HK-2 (cell line): ENCODE results near the gene RFC2.
"Not testable (repeated sequence)": the region's sequence is repeated elsewhere in the genome, so short reads cannot be mapped to it uniquely, and the experiment has no call there.

Source experiments
- DNase-seq: peaks from one replicate; pipeline ENCODE4 v3.0.0-alpha.2; 2018; ENCODE audit not compliant: unreplicated experiment

RFC2 gene

GRCh38 chr7:74217455-74218342, 36.5 kb downstream of the RFC2 start:
- DNase-seq = no peak

GRCh38 chr7:74216361-74216761, 37.8 kb downstream of the RFC2 start:
- no peak for DNase-seq

- DNase-seq = no peak
These were observed 38.3 kb downstream of the RFC2 start for GRCh38 chr7:74215921-74216320.

GRCh38 chr7:74214816-74215630, 39.2 kb downstream of the RFC2 start:
- DNase-seq = no peak

GRCh38 chr7:74212661-74213060, 41.5 kb downstream of the RFC2 start:
- no peak for DNase-seq

GRCh38 chr7:74208241-74208640, 46.0 kb downstream of the RFC2 start:
- DNase-seq = not testable (repeated sequence)

- DNase-seq = no peak
These were observed 46.6 kb downstream of the RFC2 start for GRCh38 chr7:74207586-74207985.

- peak; percentile 93 for DNase-seq
These were observed 47.5 kb downstream of the RFC2 start for GRCh38 chr7:74206589-74207120.

- DNase-seq = not testable (repeated sequence)
These were observed 48.1 kb downstream of the RFC2 start for GRCh38 chr7:74206052-74206451.

GRCh38 chr7:74203956-74204618, 50.1 kb downstream of the RFC2 start:
- DNase-seq = no peak

- DNase-seq = peak; percentile 36
These were observed 51.2 kb downstream of the RFC2 start for GRCh38 chr7:74202841-74203556.

GRCh38 chr7:74199551-74200355, 54.4 kb downstream of the RFC2 start:
- DNase-seq = peak; percentile 50

GRCh38 chr7:74197449-74198124, 56.6 kb downstream of the RFC2 start:
- DNase-seq = no peak

GRCh38 chr7:74195968-74196654, 58.1 kb downstream of the RFC2 start:
- DNase-seq = not testable (repeated sequence)

GRCh38 chr7:74195139-74195860, 58.9 kb downstream of the RFC2 start:
- not testable (repeated sequence) for DNase-seq

- no peak for DNase-seq
These were observed 59.5 kb downstream of the RFC2 start for GRCh38 chr7:74194686-74195085.

GRCh38 chr7:74193913-74194312, 60.3 kb downstream of the RFC2 start:
- no peak for DNase-seq

- no peak for DNase-seq
These were observed 61.1 kb downstream of the RFC2 start for GRCh38 chr7:74193054-74193453.

GRCh38 chr7:74191231-74191630, 63.0 kb downstream of the RFC2 start:
- DNase-seq = no peak
